ENCODE data around the gene GLTPD2. TPM values are rescaled to one million over a fixed set of nuclear protein-coding genes. Genes with fewer than 3 reads are reported as not detected.
A peak's percentile ranks its signal among the peaks of the same experiment; 100 is the strongest.

The GLTPD2 gene
- total RNA-seq, 1 experiment from 2014 or later: not detected

DNA sequence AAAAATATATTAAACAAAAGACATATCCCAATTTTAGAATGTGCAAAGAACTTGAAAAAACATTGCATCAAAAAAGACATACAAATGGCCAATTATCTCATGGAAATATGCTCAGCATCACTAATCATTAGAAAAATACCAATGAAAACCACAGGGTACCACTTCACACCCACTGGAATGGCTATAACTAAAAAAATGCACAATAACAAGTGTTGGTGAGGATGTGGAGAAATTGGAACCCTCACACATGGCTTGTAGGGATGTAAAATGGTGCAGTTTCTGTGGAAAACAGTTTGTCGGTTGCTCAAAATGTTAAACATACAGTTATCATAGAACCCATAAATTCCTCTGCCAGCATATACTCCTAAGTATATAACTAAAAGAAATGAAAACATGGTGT lies 6.4 kb downstream of the GLTPD2 start:
- H3K4me2 ChIP-seq (ENCODE audit: insufficient read depth, insufficient read length, low read length): no peak overlapping the region

More for the DNA sequence above, 6.4 kb downstream of the GLTPD2 start:
- TF ChIP-seq, protein P1, sequence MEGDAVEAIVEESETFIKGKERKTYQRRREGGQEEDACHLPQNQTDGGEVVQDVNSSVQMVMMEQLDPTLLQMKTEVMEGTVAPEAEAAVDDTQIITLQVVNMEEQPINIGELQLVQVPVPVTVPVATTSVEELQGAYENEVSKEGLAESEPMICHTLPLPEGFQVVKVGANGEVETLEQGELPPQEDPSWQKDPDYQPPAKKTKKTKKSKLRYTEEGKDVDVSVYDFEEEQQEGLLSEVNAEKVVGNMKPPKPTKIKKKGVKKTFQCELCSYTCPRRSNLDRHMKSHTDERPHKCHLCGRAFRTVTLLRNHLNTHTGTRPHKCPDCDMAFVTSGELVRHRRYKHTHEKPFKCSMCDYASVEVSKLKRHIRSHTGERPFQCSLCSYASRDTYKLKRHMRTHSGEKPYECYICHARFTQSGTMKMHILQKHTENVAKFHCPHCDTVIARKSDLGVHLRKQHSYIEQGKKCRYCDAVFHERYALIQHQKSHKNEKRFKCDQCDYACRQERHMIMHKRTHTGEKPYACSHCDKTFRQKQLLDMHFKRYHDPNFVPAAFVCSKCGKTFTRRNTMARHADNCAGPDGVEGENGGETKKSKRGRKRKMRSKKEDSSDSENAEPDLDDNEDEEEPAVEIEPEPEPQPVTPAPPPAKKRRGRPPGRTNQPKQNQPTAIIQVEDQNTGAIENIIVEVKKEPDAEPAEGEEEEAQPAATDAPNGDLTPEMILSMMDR (conservative IDR thresholded peaks at IDR 0.05): no peak
- H3K9me3 Mint-ChIP-seq: no peaks in the 10 kb centered on the region
- Histone ChIP-seq H2AK5ac (ENCODE audit: insufficient read length, low read length) (no peak overlapping the region), H2BK15ac (ENCODE audit: low read depth, low read length) (no peak overlapping the region), H3K23ac (ENCODE audit: insufficient read length, low read depth, low read length) (no peak overlapping the region), H2BK120ac (ENCODE audit: low read depth, low read length, poor library complexity, severe bottlenecking) (no peak overlapping the region), H3K4me1 (ENCODE audit: insufficient read depth, low read length) (no peaks in the 10 kb centered on the region), H3K27me3 (ENCODE audit: insufficient read depth, low read length) (peaks cover 4% of the 10 kb centered on the region; the same call in 1 of the 2 replicates), H2BK12ac (ENCODE audit: insufficient read length, low read depth, low read length) (no peak overlapping the region), H3T11ph (ENCODE audit: low read length) (no peak overlapping the region), H3K23me2 (ENCODE audit: insufficient read length, low read depth, low read length, poor library complexity, severe bottlenecking) (peaks cover 4% of the 10 kb centered on the region), H3K79me2 (ENCODE audit: insufficient read depth, low read length) (no peaks in the 10 kb centered on the region), H3K56ac (ENCODE audit: insufficient read length, low read depth, low read length) (no peak overlapping the region), H4K20me1 (ENCODE audit: control insufficient read depth, insufficient read depth, insufficient read length) (no peaks in the 10 kb centered on the region), H2AFZ (ENCODE audit: low read length) (no peak overlapping the region), H3K9ac (ENCODE audit: extremely low read depth, insufficient read length, low read length) (no peak overlapping the region), H3K14ac (ENCODE audit: insufficient read depth, low read length) (no peak overlapping the region), H3K9me3 (ENCODE audit: control insufficient read depth, low read depth, low read length) (no peaks in the 10 kb centered on the region), H3K27ac (ENCODE audit: insufficient read length, low read depth, low read length) (no peak overlapping the region), H3K18ac (ENCODE audit: insufficient read length, low read depth, low read length) (no peak overlapping the region), H4K5ac (ENCODE audit: insufficient read length, low read depth, low read length) (no peak overlapping the region), H3K79me1 (ENCODE audit: insufficient read depth, low read depth, low read length, poor library complexity, severe bottlenecking) (no peaks in the 10 kb centered on the region), H4K91ac (ENCODE audit: insufficient read length, low read depth, low read length) (no peak overlapping the region), H2BK5ac (ENCODE audit: insufficient read length, low read length) (no peak overlapping the region), H4K8ac (replicated peaks; ENCODE audit: insufficient read length, low read depth, low read length) (no peak overlapping the region), H3K4ac (ENCODE audit: low read depth, low read length) (no peak overlapping the region), H2BK20ac (ENCODE audit: low read depth, low read length, poor library complexity, severe bottlenecking) (no peak overlapping the region)
- peak overlapping the region in 1 of 2 experiments; percentile 97; a peak in 1 of 5 replicates for H3K4me3 Mint-ChIP-seq
- H3K27me3 Mint-ChIP-seq (ENCODE audit: low read depth): peaks cover 29% of the 10 kb centered on the region
- peaks cover 8 to 11% of the 10 kb centered on the region in 2 experiments for H3K4me1 Mint-ChIP-seq
- WGBS (ENCODE audit: extremely low coverage, insufficient read length, low lambda C conversion rate): no CpG with 5 or more reads among the region's 1 CpG
- 0 out of 7 replicates have a peak overlapping the region, but pooled peaks of 1 of the 3 experiments have one; percentile 100 for H3K27ac Mint-ChIP-seq
- no peak for DNase-seq
- H3K36me3 Mint-ChIP-seq (ENCODE audit: insufficient read depth in 1 of 3, low read depth in 3 of 3): peaks cover 16 to 23% (median 19%) of the 10 kb centered on the region in 3 experiments; a peak in 6 of 7 replicates
